Lower leg skin (tissue), 4 donors: Measurements from ENCODE around the gene MBD6. TPM values are rescaled to one million over a fixed set of nuclear protein-coding genes. Genes with fewer than 3 reads are reported as not detected.

Source experiments
- DNase-seq, 2 donors: peaks; one replicate each; pipeline ENCODE4 v3.0.0-alpha.2; 2019; ENCODE audit warnings: low spot score in 2 of 2
- H3K4me3 ChIP-seq: fragments of 200-600 bp; sonication (generic); 2 replicates; pipeline ENCODE4 v1.5.1; 2017; ENCODE audit warnings: mild to moderate bottlenecking, low read depth; ENCODE audit not compliant: poor library complexity, severe bottlenecking
- POLR2A ChIP-seq, 2 donors: fragments of 450-650 bp; IDR thresholded peaks; one replicate each; pipeline ENCODE4 v1.6.1; 2016 to 2017; ENCODE audit warnings: antibody characterized with exemption in 2 of 2, mild to moderate bottlenecking in 1 of 2, moderate library complexity in 1 of 2
- WGBS, 2 donors: methylation state at CpG; one replicate each; pipeline ENCODE4 v1.1.5; 2018; 5-methylcytosine and 5-hydroxymethylcytosine counted together
- intact Hi-C: fragments of 100-400 bp; cut with DNase I; formaldehyde crosslinking; loops from one replicate; pipeline ENCODE4 v1.15.0; 2023; ENCODE audit warnings: low total_unique reads
- total RNA-seq, 4 donors: library from RNA; depleted of rRNA; stranded (reverse); fragments of >200 nt; gene quantifications; one replicate each; pipeline ENCODE4 v1.1.0, GENCODE V29; 2016
- TF ChIP-seq, protein P1 (sequence below), 3 donors: fragments of 450-650 bp; IDR thresholded peaks; one replicate each; pipeline ENCODE4 v1.5.1; 2016; ENCODE audit warnings: antibody characterized with exemption in 3 of 3, mild to moderate bottlenecking in 3 of 3, moderate library complexity in 2 of 3

MBD6 gene
- total RNA-seq, 4 donors from 2014 or later: 13.8 to 50.4 (median 26.5) TPM

DNA sequence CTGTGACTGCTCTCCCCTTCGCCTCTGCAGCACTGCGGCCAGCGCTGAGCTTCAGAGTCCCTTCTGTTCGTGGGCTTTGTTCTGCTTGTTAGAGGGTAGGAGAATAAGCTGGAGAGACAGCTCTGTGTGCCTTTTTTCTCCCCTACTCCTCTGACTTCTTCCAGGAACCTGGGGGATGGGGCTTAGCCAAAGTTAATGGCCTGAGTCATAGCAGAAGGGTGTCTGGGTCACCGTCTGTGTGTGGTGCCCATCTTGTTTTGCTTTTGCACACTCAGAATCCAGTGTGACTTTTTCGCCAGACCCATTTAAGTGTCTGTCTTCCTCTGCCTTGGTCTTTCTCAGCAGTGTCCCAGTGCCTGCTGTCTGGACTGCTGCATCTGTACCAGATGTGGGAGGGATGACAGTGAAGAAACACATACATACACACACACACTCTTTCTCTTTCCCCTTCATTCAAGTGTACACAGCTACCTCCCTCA lies 30.2 kb downstream of the MBD6 start:
- intact Hi-C loops: no loop called here
- no peak for DNase-seq
- WGBS, 2 donors: 66% methylated on average over 6 of the region's 6 CpGs
- TF ChIP-seq, protein P1, sequence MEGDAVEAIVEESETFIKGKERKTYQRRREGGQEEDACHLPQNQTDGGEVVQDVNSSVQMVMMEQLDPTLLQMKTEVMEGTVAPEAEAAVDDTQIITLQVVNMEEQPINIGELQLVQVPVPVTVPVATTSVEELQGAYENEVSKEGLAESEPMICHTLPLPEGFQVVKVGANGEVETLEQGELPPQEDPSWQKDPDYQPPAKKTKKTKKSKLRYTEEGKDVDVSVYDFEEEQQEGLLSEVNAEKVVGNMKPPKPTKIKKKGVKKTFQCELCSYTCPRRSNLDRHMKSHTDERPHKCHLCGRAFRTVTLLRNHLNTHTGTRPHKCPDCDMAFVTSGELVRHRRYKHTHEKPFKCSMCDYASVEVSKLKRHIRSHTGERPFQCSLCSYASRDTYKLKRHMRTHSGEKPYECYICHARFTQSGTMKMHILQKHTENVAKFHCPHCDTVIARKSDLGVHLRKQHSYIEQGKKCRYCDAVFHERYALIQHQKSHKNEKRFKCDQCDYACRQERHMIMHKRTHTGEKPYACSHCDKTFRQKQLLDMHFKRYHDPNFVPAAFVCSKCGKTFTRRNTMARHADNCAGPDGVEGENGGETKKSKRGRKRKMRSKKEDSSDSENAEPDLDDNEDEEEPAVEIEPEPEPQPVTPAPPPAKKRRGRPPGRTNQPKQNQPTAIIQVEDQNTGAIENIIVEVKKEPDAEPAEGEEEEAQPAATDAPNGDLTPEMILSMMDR (IDR thresholded peaks at IDR 0.05): no peak
- no peak for TF ChIP-seq POLR2A (IDR thresholded peaks at IDR 0.05)
- H3K4me3 ChIP-seq: no peak overlapping the region

DNA sequence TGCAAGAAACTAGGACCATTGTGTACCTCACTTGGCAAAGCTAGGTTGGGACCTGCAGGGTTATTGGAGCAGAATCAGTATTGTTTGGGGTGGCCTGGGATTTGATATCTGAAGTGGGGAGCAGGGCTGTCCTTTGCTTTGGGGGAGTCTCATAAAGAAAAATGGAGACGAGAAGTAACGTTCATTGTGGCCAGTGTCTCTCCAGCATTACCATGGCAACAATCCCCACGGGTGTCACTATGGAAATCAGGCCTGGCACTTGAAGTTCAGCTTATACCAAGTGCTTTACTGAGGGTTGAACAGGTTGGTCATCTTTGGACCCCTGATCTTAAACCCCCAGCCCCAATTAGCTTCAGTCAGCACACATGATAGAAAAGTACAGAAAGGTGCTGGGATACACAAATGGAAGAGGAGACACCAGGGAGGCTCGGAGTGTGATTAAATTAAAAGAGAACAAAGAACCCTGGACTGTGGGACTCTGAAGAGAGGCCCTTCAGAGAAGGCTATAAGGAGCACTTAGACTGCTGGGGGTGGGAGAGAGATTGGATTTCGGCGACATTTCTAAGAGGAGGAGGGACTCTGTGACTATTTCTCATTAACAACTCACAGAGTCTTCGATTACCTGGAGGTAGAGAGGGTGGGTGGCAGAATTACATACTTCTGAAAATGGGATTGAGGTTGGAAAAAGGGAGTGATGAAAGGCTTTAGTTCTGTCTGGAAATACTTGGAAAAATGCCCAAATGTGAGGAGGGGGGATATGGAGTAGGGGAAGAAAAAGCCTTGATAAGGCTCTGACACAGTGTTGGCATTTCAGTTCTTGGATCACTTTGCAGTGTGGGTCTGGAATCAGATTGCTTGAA lies 30.9 kb downstream of the MBD6 start:
- WGBS, 2 donors: 65 to 71% methylated on average over 7 of the region's 7 CpGs
- intact Hi-C loops: no loop called here
- DNase-seq: no peak
- TF ChIP-seq, protein P1 (IDR thresholded peaks at IDR 0.05): no peak
- H3K4me3 ChIP-seq: no peak overlapping the region

DNA sequence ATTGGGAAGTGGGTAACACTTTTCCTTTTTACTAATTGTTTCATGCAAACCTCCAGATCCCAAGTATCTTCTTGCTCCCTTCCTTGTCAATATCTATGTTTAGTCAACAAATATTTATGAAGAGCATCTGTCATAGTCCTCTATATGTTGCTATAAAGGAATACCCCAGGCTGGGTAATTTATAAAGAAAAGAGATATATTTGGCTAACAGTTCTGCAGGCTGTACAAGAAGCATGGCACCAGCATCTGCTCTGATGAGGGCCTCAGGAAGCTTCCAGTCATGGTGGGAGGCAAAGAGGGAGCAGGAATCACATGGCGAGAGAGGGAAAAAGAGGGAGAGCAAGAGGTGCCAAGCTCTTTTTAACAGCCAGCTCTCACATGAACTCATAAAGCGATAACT lies 31.8 kb downstream of the MBD6 start:
- intact Hi-C loops: no loop called here
- TF ChIP-seq, protein P1 (IDR thresholded peaks at IDR 0.05): no peak
- no peak for TF ChIP-seq POLR2A (IDR thresholded peaks at IDR 0.05)
- WGBS, 2 donors: 96 to 98% methylated on average over 2 of the region's 2 CpGs
- no peak overlapping the region for H3K4me3 ChIP-seq
- DNase-seq: no peak

DNA sequence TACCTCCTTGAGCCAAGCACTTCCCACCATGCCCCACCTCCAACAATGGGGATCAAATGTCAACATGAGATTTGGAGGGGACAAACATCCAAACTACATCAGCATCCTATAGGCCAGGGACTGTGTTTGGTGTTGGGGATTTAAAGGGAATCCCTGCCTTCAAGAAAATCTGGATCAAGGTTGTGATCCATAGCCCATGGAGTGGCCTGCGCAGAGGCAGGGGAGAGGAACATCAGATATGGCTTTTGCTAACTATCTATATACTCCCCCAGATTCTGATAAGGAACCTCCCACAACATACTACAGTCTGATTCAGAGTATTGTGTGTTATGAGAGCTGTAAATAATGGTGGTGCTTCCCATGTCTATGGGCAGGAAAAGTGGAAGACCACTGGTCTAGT lies 32.3 kb downstream of the MBD6 start:
- H3K4me3 ChIP-seq: no peak overlapping the region
- 92 to 100% methylated on average over 1 of the region's 1 CpG for WGBS, 2 donors
- no peak for DNase-seq
- intact Hi-C loops: no loop called here
- TF ChIP-seq POLR2A (IDR thresholded peaks at IDR 0.05): no peak
- TF ChIP-seq, protein P1 (IDR thresholded peaks at IDR 0.05): no peak

DNA sequence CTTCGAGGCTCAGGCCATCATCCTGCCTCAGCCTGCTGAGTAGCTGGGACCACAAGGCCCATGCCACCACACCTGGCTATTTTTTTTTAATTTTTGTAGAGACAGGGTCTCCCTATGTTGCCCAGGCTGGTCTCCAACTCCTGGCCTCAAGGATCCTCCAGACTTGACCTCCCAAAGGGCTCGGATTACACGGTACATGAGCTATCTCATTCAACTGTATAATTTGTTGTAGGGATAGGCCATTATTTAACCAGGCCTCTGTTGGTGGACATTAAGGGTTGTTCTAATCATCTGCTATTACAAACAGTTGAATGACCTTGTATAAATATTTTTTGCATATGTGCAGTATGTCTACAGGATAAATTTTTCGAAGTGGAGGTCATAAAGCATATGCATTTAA lies 36.2 kb downstream of the MBD6 start:
- H3K4me3 ChIP-seq: no peak overlapping the region
- TF ChIP-seq POLR2A (IDR thresholded peaks at IDR 0.05): no peak
- TF ChIP-seq, protein P1 (IDR thresholded peaks at IDR 0.05): no peak
- 85 to 88% methylated on average over 4 of the region's 4 CpGs for WGBS, 2 donors
- intact Hi-C loops: no loop called here
- no peak for DNase-seq
